Measurements from ENCODE around the gene KCNK1. TPM values are rescaled to one million over a fixed set of nuclear protein-coding genes. Genes with fewer than 3 reads are reported as not detected.

Gene KCNK1
- total and polyA plus RNA-seq, 2 of the 13 experiments (the other 11 are each of a cell fraction or from before 2014, with no cell fraction given): not detected

GRCh38 chr1:233570706-233571105 lies 43.2 kb upstream of the KCNK1 start (continued):
- TF ChIP-seq ETV6 (CRISPR knock-in tag; conservative IDR thresholded peaks at IDR 0.05) (no peak), MLXIP (CRISPR knock-in tag; IDR thresholded peaks at IDR 0.05; ENCODE audit: borderline replicate concordance) (no peak), ZNF101 (CRISPR knock-in tag; IDR thresholded peaks at IDR 0.05; ENCODE audit: borderline replicate concordance, low read depth) (no peak), ZNF350 (CRISPR knock-in tag; IDR thresholded peaks at IDR 0.05; ENCODE audit: borderline replicate concordance, low read depth) (no peak), ATRX (CRISPR knock-in tag; IDR thresholded peaks at IDR 0.05; ENCODE audit: borderline replicate concordance) (no peak), ZNF281 (CRISPR knock-in tag; IDR thresholded peaks at IDR 0.05; ENCODE audit: borderline replicate concordance) (no peak), MXD1 (CRISPR knock-in tag; IDR thresholded peaks at IDR 0.05) (no peak)
